ENCODE data around the gene AHNAK2.
A peak's percentile ranks its signal among the peaks of the same experiment; 100 is the strongest.

The AHNAK2 gene

GRCh38 chr14:104974146-104974541 lies 4.0 kb downstream of the AHNAK2 start (continued):
- TF ChIP-seq, protein P1, sequence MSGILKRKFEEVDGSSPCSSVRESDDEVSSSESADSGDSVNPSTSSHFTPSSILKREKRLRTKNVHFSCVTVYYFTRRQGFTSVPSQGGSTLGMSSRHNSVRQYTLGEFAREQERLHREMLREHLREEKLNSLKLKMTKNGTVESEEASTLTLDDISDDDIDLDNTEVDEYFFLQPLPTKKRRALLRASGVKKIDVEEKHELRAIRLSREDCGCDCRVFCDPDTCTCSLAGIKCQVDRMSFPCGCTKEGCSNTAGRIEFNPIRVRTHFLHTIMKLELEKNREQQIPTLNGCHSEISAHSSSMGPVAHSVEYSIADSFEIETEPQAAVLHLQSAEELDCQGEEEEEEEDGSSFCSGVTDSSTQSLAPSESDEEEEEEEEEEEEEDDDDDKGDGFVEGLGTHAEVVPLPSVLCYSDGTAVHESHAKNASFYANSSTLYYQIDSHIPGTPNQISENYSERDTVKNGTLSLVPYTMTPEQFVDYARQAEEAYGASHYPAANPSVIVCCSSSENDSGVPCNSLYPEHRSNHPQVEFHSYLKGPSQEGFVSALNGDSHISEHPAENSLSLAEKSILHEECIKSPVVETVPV (CRISPR knock-in tag; IDR thresholded peaks at IDR 0.05), result no peak
- no peak for TF ChIP-seq ZC3H10 (CRISPR knock-in tag; IDR thresholded peaks at IDR 0.05)
- no peak for TF ChIP-seq PPARA (CRISPR knock-in tag; IDR thresholded peaks at IDR 0.05; ENCODE audit: borderline replicate concordance)
- TF ChIP-seq ZNF8 (CRISPR knock-in tag; IDR thresholded peaks at IDR 0.05), result no peak
- TF ChIP-seq ZFP30 (CRISPR knock-in tag; IDR thresholded peaks at IDR 0.05), result no peak
- no peak for TF ChIP-seq ZNF565 (CRISPR knock-in tag; conservative IDR thresholded peaks at IDR 0.05; ENCODE audit: low read depth)

DNA sequence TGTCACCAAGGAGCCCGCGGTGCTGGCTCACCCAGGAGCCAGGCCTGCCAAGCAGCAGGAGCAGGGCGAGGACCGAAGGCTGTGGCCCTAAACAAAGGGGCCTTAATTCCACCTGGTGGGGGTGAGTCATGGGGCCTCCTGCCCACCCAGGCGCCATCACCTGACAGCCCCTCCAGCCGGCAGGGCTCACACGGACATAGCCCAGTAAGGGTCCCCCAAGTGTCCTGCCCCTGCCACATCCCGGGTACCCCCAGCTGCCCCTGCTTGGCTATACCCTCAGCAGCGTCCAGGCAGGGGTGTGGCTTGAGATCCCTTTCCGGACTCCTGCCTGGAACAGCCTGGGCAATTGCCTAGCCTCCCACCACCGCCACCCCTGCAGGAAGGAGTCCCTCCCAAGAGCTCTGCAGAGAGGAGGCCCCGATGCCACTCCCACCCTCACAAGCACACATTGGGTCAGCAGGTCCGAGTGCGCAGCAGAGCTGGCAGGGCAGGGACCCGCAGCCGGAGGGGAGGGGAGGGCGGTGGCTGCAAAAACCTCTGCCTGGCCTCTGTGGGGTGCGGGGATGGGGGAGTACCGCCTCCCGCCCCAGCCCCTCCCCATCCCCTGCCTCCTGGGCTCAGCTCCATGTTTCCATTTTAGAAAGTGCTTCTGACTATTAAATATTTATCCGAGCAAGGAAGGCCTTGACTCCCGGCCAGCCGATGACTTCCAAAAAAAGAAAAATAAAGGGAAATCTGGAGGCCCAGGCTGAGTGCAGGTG lies 4.6 kb downstream of the AHNAK2 start:
- TF ChIP-seq TCF4 (CRISPR knock-in tag; IDR thresholded peaks at IDR 0.05; ENCODE audit: borderline replicate concordance) (no peak), RARB (CRISPR knock-in tag; IDR thresholded peaks at IDR 0.05) (no peak), TOX (CRISPR knock-in tag; IDR thresholded peaks at IDR 0.05; ENCODE audit: borderline replicate concordance) (no peak), ZFP3 (CRISPR knock-in tag; IDR thresholded peaks at IDR 0.05) (no peak), ISL1 (CRISPR knock-in tag; IDR thresholded peaks at IDR 0.05) (no peak), SNAI2 (CRISPR knock-in tag; IDR thresholded peaks at IDR 0.05) (no peak), ZC3H10 (CRISPR knock-in tag; IDR thresholded peaks at IDR 0.05) (no peak), ZFP30 (CRISPR knock-in tag; IDR thresholded peaks at IDR 0.05) (no peak), BACH2 (CRISPR knock-in tag; IDR thresholded peaks at IDR 0.05; ENCODE audit: borderline replicate concordance) (no peak), ESRRG (CRISPR knock-in tag; IDR thresholded peaks at IDR 0.05) (no peak), ZNF8 (CRISPR knock-in tag; IDR thresholded peaks at IDR 0.05) (no peak), OSR1 (CRISPR knock-in tag; IDR thresholded peaks at IDR 0.05) (no peak), ZNF70 (CRISPR knock-in tag; IDR thresholded peaks at IDR 0.05) (no peak), POU6F1 (CRISPR knock-in tag; IDR thresholded peaks at IDR 0.05; ENCODE audit: borderline replicate concordance, low read depth) (no peak)
- TF ChIP-seq, protein P2, sequence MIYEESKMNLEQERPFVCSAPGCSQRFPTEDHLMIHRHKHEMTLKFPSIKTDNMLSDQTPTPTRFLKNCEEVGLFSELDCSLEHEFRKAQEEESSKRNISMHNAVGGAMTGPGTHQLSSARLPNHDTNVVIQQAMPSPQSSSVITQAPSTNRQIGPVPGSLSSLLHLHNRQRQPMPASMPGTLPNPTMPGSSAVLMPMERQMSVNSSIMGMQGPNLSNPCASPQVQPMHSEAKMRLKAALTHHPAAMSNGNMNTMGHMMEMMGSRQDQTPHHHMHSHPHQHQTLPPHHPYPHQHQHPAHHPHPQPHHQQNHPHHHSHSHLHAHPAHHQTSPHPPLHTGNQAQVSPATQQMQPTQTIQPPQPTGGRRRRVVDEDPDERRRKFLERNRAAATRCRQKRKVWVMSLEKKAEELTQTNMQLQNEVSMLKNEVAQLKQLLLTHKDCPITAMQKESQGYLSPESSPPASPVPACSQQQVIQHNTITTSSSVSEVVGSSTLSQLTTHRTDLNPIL (CRISPR knock-in tag; IDR thresholded peaks at IDR 0.05; ENCODE audit: low read depth), result no peak
- TF ChIP-seq, protein P1 (CRISPR knock-in tag; IDR thresholded peaks at IDR 0.05), result no peak
- TF ChIP-seq, protein P3, sequence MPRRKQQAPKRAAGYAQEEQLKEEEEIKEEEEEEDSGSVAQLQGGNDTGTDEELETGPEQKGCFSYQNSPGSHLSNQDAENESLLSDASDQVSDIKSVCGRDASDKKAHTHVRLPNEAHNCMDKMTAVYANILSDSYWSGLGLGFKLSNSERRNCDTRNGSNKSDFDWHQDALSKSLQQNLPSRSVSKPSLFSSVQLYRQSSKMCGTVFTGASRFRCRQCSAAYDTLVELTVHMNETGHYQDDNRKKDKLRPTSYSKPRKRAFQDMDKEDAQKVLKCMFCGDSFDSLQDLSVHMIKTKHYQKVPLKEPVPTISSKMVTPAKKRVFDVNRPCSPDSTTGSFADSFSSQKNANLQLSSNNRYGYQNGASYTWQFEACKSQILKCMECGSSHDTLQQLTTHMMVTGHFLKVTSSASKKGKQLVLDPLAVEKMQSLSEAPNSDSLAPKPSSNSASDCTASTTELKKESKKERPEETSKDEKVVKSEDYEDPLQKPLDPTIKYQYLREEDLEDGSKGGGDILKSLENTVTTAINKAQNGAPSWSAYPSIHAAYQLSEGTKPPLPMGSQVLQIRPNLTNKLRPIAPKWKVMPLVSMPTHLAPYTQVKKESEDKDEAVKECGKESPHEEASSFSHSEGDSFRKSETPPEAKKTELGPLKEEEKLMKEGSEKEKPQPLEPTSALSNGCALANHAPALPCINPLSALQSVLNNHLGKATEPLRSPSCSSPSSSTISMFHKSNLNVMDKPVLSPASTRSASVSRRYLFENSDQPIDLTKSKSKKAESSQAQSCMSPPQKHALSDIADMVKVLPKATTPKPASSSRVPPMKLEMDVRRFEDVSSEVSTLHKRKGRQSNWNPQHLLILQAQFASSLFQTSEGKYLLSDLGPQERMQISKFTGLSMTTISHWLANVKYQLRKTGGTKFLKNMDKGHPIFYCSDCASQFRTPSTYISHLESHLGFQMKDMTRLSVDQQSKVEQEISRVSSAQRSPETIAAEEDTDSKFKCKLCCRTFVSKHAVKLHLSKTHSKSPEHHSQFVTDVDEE (CRISPR knock-in tag; IDR thresholded peaks at IDR 0.05), result no peak
- ATAC-seq, result peak; percentile 78

DNA sequence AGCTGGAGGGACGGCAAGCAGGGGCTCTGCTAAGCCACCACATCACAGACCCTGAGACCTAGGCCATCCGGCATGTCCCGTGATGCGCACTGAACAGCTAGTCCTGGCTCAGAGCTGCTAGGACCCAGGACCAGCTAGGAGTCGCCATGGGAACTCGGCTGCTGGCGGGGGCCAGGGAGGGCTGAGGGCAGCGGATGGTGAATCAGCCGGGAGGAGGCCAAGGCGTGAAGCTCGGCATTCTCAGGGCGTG lies 5.1 kb downstream of the AHNAK2 start:
- TF ChIP-seq, protein P4, sequence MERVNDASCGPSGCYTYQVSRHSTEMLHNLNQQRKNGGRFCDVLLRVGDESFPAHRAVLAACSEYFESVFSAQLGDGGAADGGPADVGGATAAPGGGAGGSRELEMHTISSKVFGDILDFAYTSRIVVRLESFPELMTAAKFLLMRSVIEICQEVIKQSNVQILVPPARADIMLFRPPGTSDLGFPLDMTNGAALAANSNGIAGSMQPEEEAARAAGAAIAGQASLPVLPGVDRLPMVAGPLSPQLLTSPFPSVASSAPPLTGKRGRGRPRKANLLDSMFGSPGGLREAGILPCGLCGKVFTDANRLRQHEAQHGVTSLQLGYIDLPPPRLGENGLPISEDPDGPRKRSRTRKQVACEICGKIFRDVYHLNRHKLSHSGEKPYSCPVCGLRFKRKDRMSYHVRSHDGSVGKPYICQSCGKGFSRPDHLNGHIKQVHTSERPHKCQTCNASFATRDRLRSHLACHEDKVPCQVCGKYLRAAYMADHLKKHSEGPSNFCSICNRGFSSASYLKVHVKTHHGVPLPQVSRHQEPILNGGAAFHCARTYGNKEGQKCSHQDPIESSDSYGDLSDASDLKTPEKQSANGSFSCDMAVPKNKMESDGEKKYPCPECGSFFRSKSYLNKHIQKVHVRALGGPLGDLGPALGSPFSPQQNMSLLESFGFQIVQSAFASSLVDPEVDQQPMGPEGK (CRISPR knock-in tag; IDR thresholded peaks at IDR 0.05; ENCODE audit: borderline replicate concordance), result peak; percentile 41; the same call in 1 of the 2 replicates
- TF ChIP-seq PPARA (CRISPR knock-in tag; IDR thresholded peaks at IDR 0.05; ENCODE audit: borderline replicate concordance) (no peak), ZFP30 (CRISPR knock-in tag; IDR thresholded peaks at IDR 0.05) (no peak), RARB (CRISPR knock-in tag; IDR thresholded peaks at IDR 0.05) (no peak), ZC3H10 (CRISPR knock-in tag; IDR thresholded peaks at IDR 0.05) (no peak), BACH2 (CRISPR knock-in tag; IDR thresholded peaks at IDR 0.05; ENCODE audit: borderline replicate concordance) (no peak), ESRRG (CRISPR knock-in tag; IDR thresholded peaks at IDR 0.05) (no peak)
- ATAC-seq, result no peak; the same call in 1 of the 3 replicates

All from SK-N-SH treated with all-trans-retinoic acid at 6 μM for 48 hours (cell line).